ENCODE results near the gene MYPN. TPM values are rescaled to one million over a fixed set of nuclear protein-coding genes. Genes with fewer than 3 reads are reported as not detected.
A peak's percentile ranks its signal among the peaks of the same experiment; 100 is the strongest.
"Not testable (repeated sequence)": the region's sequence is repeated elsewhere in the genome, so short reads cannot be mapped to it uniquely, and the experiment has no call there.

Gene MYPN
- total RNA-seq, 1 donor = not detected

- DNase-seq (ENCODE audit: low read depth in 2 of 3, low spot score in 2 of 3) = no peak
These were observed 24.2 kb downstream of the MYPN start for GRCh38 chr10:68133523-68133922.

DNA sequence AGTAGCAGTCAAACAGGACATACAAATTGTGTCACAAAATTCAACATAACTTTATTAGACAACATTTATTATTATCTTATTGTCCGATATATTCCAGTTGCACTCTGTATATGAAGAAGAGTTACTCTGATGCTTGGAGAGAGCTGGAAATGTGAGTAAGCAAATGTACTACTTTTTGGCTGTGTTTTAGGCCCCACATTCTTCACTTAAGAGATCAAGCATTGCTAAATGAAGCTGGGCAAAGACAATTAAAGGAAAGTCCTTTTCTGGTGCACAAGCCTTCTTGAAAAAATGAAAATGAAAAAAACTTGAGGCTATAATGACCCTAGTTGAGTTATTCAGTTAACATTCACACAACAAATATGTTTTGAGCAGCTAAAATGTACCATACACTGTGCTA lies 26.1 kb downstream of the MYPN start:
- no peak for DNase-seq (ENCODE audit: low read depth in 2 of 3, low spot score in 2 of 3)

GRCh38 chr10:68135922-68136792 lies 26.9 kb downstream of the MYPN start:
- no peak for DNase-seq (ENCODE audit: low read depth in 2 of 3, low spot score in 2 of 3)

DNA sequence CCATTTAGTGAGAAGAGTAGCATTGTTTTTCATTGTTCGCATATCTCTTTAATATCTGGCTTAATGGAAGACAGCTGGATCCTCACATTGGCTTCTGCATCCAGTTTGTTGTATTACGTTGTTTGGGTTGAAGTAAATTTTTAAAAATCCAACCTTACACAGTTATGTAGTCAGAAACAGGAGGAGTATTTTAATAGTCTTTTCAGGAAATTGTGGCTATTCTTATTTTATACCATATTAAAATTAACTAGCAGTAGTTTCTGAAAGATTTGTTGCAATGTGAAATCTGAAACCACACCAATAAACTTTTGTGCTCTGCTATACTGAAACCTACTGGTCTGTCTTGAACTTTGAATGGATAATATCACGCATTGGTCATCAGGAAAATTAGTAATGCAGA lies 27.9 kb downstream of the MYPN start:
- no peak for DNase-seq (ENCODE audit: low read depth in 2 of 3, low spot score in 2 of 3)

- DNase-seq (ENCODE audit: low read depth in 2 of 3, low spot score in 2 of 3) = no peak
These were observed 29.2 kb downstream of the MYPN start for GRCh38 chr10:68138526-68138925.

DNA sequence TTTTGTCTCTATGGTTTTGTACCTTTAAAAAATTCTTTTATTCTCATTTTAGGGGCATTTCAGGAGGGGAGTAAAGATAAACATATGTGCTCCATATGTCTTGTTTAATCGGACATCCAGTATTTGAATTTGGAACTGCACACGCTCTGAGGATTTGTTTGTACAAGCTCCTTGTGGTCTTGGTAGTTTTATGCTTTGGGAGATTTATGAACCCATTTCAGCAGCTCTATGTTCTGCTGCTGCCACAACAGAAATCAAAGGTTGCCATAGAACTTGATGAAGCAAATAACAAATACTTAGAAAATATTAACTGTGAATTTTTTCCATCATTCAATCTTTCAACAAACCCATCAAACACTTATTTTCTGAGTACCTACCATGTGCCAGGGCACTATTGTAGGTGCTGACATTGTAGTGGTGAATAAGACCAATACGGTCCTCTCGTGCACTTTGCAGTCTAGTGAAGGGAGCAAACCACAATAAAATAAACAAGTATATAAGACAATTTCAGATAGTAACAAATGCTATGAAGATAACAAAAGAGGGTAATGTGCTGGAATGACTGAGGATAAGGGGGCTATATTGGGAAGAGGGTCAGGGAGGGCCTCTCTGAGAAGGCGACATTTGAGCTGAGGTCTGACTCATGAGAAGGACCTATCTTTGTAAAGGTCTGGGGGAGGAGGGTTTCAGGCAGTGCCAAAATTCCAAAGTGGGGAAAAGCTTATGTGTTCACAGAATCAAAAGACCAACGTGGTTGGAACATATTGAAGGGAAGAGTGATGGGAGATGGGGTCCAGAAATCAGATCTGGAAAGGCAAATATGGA lies 30.4 kb downstream of the MYPN start:
- DNase-seq (ENCODE audit: low read depth in 2 of 3, low spot score in 2 of 3) = no peak

DNA sequence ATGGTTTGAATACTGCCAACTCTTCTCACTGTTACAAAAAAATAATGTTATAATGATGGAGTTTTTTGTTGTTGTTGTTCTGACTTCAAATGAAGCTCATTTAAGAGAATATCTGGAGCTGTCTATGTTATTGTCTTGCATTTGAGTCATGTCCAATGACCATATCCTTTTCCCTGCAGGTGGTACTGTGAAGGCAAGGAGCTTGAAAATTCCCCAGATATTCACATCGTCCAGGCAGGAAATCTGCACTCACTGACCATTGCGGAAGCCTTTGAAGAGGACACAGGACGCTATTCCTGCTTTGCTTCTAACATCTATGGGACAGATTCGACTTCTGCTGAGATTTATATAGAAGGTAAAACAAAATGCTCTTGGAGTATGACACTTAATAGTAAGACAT lies 33.5 kb downstream of the MYPN start:
- DNase-seq (ENCODE audit: low read depth in 2 of 3, low spot score in 2 of 3) = no peak

GRCh38 chr10:68144709-68145108 lies 35.4 kb downstream of the MYPN start:
- DNase-seq (ENCODE audit: low read depth in 2 of 3, low spot score in 2 of 3) = no peak

- DNase-seq (ENCODE audit: low read depth in 2 of 3, low spot score in 2 of 3) = no peak
These were observed 36.4 kb downstream of the MYPN start for GRCh38 chr10:68145705-68146104.

DNA sequence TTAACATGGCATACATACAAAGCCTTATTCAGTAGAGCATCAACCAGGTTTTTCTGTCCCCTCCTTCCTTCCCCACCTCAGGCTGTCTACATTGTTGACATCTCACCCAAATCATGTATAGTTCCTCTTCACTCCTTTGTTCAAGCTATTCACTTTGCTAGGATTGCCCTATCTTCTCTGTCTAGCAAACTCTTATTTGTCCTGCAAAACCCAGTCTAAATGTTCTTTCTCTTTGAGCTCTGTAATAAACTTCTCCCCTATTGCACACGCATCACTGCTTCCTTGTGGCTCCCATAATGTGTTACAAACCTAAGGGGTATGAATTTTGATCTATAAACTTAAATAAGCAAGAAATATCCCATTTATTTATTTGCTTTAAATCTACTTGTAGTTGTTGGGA lies 36.8 kb downstream of the MYPN start:
- no peak for DNase-seq (ENCODE audit: low read depth in 2 of 3, low spot score in 2 of 3)

GRCh38 chr10:68151453-68151852 lies 42.2 kb downstream of the MYPN start:
- no peak for DNase-seq (ENCODE audit: low read depth in 2 of 3, low spot score in 2 of 3)

GRCh38 chr10:68153473-68154210 lies 44.4 kb downstream of the MYPN start:
- peak in 2 of 3 donors; percentile 21 to 35 for DNase-seq (ENCODE audit: low read depth in 2 of 3, low spot score in 2 of 3)

DNA sequence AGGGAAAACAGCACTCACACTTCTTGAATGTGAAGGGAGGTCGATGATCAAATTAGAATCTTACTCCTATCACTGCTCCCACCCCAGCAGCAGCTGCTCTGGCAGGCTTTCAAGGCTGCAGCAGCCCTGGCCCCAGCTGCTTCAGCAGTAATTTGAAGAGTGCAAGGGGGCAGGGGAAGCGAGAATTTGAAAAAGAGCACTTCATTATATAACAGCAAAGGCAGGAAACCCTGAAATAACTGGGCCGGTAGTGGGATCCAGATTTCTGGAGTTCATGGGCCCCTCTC lies 44.9 kb downstream of the MYPN start:
- DNase-seq (ENCODE audit: low read depth in 2 of 3, low spot score in 2 of 3) = no peak

GRCh38 chr10:68155615-68156210 lies 46.4 kb downstream of the MYPN start:
- no peak for DNase-seq (ENCODE audit: low read depth in 2 of 3, low spot score in 2 of 3)

DNA sequence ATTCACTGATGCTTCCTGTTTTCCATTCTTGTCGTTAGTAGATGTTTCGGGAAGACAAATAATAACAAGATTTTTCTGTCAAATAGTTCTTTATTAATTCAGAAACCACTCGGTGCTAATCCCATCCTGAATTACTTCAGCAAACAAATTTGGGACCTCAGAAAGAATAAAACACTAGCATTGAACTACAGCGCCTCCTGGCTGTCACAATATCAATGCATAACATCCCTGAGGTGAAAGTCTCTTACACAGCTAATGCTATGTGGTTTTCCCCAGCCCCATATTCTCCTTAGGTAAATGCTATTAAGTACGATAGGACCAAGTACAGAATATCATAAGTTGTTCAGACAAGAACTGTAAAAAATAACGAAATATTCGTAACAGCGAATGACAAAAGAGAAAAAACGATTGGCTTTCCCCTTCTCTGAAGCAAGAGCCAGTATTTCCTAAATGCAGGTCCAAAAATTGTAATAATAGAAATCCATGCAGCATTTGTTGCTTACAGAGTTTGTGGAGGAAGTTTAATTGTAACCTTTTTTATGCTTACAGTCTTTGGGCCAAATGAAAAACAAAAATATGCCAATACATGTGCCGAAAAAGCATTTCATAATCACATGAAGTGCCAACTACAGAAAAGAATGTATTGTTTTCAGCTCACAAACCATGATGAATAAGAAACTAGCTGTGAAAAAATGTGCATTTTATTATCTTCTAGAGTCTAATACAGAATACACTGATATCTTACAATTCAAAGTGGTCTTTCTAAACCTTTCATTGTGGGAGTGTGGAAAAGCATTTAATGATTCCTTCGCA lies 47.3 kb downstream of the MYPN start:
- peak; percentile 36 to 63 (median 57) for DNase-seq (ENCODE audit: low read depth in 2 of 3, low spot score in 2 of 3)

GRCh38 chr10:68157522-68157921 lies 48.2 kb downstream of the MYPN start:
- DNase-seq (ENCODE audit: low read depth in 2 of 3, low spot score in 2 of 3) = not testable (repeated sequence)

DNA sequence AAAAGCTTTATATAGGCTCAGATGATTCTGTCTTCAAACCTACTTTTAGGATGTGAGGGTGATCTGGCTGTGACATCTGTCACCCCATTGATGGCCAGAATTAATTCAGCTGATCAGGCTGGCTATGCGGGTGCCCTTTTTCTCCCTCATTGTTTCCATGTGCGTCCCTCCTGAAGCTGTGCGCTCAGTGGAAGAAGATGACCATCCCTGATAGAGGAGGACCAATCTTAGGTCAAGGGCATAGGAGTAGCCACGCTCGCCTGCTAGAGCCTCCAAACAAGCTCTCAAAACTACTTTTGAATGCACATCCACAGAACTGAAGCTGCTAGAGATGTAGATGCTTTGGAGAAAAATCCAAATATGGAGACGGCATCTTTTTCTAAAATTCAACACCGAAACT lies 48.7 kb downstream of the MYPN start:
- no peak for DNase-seq (ENCODE audit: low read depth in 2 of 3, low spot score in 2 of 3)

- no peak for DNase-seq (ENCODE audit: low read depth in 2 of 3, low spot score in 2 of 3)
These were observed 54.4 kb downstream of the MYPN start for GRCh38 chr10:68163735-68164134.

DNA sequence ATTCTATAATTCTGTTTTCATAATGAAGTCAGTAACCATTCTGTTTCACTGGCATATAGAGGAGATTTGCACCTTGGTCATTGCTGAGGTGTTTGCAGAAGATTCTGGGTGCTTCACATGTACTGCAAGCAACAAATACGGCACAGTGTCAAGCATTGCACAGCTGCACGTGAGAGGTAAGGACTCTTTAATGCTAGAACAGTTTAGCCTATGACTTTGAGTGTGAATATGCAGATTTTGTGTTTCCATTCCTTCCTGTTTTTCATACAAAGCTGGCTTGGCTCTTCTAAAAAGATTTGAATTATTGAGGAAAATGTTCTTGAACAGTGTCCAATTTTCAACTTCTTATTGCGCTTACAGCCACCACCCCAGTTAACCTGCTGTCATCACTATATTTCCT lies 56.4 kb downstream of the MYPN start:
- no peak for DNase-seq (ENCODE audit: low read depth in 2 of 3, low spot score in 2 of 3)
